NCI-H187 treated with DMSO at 0.1 percent for 48 hours (cell line): ENCODE data around the gene HDLBP.
"Not testable (repeated sequence)": the region's sequence is repeated elsewhere in the genome, so short reads cannot be mapped to it uniquely, and the experiment has no call there.

ENCODE experiments used
- DNase-seq: peaks from one replicate; lab custom pipeline; 2025; lab: John Stamatoyannopoulos, UW

The HDLBP gene

DNA sequence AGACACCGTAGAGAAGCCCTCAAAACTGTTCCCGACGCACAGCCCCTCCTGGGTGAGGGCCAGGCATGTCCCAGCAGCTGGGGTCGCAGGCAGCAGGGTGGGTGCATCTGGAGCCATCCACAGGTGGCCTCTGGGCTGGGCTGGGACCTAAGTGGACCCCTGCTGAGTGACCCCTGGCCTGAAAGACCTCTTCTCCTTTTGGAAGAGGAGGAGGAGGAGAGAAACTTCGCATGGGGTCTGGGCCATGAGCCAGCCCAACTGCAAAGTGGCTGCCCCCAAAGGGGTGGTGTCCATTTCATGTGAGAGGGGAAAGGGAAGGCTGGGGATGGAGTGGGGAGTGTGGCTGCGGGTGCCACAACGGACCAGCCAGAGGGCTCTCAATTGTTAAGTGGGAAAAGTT, 101.9 kb downstream of the HDLBP start:
- no peak for DNase-seq

DNA sequence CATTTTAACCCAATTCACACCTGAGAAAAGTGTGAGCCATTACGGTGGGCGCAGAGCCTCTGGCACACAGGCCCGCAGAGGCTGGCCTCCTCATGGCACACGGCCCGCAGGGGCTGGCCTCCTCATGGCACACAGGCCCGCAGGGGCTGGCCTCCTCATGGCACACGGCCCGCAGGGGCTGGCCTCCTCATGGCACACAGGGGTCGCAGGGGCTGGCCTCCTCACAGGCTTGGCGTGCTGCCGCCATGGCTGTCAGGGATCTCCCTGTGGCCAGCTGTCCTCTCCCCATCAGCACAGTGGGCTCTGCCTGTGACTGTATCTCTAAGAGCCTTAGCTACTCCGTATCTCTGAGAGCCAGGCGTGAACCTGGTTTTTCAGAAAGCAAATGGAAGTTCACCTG, 102.4 kb downstream of the HDLBP start:
- DNase-seq = no peak

DNA sequence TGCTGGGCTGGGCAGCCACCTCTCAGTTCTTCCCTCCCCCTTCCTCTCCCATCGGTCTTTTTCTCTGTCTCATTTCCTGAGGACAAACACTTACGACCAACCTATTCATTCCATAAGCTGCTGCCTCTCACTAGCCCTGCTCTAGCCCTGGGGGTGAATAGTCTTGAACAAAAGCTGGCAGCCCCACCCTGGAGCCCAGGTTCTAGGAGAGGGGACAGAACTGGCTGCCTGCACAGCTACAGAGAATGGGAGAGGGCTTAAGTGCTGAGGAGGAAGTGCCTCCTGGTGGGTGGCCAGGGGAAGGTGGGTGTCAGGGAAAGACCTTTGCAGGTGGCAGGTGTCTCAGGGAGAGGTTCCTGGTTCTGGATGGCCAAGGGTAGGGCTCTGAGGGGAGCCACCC, 104.2 kb downstream of the HDLBP start:
- no peak for DNase-seq

DNA sequence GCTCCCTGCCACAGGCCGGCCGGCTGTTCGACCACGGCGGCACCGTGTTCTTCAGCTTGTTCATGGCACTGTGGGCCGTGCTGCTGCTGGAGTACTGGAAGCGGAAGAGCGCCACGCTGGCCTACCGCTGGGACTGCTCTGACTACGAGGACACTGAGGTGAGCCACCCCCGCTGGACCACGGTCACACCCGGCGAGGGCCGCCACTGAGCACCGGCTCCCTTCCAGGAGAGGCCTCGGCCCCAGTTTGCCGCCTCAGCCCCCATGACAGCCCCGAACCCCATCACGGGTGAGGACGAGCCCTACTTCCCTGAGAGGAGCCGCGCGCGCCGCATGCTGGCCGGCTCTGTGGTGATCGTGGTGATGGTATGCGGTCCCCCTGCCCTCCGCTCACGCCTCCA, 106.2 kb downstream of the HDLBP start:
- DNase-seq = no peak

DNA sequence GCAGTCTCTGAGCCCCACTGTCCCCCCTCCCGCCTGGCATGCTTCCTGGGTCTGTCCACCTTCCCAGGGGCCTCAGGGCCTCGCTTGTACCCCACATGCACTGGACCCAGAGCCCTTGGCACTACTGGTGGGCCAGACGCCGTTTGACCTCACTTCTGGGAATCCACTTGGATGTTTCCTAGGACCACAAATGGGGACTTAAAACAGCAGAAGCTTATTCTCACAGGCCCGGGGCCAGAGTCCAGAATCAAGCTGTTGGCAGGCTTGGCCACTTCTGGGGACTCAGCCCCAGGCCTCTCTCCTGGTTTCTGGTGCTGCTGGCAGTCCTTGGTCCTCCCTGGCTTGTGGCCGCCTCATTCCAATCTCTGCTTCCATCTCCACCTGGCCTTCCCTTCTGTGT, 107.4 kb downstream of the HDLBP start:
- no peak for DNase-seq

DNA sequence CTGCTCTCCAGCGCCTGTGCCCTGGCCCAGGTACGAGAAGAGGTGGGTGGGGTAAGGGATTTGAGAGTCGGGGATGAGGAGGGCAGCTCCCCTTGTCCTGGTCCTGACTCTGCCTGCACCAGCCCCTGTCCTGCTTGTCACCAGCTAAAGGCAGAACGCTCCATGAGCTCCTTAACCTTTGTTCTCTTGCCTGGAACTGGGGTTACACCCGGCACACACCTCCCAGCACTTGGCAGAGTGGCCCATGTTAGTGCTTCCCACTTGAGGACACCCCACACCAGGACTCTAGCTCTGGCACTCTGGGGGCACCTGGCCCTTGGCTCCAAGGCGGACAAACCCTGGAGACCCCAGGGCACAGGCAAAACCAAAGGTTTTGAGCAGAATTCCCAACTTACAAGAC, 107.8 kb downstream of the HDLBP start:
- DNase-seq = no peak

DNA sequence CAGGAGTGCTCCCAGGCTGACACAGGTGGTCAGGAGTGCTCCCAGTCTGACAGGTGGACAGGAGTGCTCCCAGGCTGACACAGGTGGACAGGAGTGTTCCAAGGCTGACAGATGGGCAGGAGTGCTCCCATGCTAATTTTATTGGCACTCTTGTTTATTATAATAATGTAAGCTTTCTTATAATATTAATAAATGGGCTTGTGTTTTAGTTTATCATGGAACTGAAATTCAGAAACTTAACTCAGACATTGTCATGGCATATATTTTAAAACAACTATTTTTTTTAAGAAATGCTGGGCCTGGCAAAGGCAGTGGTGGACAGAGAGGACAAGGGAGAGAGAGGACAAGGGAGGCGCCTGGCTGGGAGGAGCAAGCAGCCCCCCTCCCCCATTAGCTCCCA, 108.3 kb downstream of the HDLBP start:
- DNase-seq = no peak

DNA sequence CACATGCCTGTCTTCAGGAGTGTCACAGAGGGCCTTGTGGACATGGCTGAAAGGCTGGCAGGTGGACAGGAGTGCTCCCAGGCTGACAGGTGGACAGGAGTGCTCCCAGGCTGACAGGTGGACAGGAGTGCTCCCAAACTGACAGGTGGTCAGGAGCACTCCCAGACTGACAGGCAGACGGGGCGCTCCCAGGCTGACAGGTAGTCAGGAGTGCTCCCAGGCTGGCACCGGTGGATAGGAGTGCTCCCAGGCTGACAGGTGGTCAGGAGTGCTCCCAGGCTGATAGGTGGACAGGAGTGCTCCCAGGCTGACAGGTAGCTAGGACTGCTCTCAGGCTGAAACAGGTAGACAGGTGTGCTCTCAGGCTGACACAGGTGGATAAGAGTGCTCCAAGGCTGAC, 110.4 kb downstream of the HDLBP start:
- DNase-seq = no peak

DNA sequence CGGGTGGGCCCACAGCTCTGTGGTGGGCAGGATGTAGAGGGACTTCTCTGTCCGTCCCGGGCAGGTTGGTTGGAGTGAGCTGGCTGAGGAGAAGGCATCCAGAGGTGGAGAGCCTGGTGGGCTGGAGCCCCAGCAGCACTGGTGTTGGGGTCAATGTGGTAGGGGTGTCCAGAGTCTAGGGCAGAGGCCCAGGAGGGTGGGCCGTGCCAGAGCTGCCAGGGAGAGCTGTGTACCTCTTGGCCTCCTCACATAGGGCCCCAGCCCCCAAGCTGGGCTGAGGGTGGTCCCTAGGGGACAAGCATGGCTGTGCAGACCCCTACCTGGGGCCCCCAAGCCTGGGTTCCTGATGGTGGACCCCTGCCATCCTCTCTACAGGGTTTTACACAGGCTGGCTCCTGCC, 111.0 kb downstream of the HDLBP start:
- no peak for DNase-seq

DNA sequence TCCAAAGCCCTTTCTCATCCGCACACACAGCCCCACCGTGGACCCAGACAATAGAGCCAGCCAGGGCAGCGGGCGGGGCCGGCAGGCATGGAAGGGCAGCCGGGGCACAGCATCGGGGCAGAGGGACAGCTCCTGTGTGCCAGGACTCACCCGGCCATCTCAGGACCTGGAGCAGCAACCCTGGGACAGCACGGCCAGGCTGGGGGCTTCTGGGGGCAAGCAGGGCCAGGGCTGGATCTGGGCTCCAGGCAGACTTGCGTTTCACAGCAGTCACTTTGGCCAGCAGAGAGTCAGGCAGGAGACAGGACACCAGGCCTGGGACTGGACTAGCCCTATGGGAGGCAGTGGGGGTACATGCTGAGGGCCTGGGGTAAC, 111.5 kb downstream of the HDLBP start:
- DNase-seq = no peak

DNA sequence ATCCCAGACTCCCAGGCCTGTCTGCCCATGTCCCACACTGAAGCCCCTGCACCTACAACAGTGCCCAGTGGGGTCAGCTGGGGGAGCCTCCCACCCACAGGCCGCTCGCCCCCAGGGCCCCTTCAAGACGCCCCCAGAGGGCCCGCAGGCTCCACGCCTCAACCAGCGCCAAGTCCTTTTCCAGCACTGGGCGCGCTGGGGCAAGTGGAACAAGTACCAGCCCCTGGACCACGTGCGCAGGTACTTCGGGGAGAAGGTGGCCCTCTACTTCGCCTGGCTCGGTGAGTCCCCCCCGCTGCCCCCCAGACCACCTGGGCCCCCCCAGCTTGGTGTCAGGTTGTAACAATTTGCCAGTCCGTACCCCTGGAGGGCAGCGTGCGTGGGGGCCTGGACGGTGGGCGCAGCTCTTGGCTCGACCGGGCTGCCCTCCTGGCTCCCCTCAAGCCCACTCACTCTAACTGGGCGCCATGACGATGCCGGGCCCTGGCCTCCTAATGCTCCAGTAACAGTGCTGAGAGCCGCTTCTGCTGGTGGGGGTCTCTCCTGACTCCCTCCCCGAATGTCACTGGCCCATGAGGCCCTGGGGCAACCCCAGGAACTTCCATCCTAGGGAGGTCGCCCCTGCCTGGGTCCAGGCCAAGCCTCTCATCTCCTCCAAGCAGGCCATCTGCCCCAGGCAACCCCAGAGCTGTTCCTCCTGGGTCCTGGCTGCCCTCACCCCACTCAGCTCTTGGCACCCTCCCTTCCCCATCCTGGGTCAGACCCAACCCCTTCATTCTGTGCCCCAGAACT, 112.1 kb downstream of the HDLBP start:
- DNase-seq = no peak

DNA sequence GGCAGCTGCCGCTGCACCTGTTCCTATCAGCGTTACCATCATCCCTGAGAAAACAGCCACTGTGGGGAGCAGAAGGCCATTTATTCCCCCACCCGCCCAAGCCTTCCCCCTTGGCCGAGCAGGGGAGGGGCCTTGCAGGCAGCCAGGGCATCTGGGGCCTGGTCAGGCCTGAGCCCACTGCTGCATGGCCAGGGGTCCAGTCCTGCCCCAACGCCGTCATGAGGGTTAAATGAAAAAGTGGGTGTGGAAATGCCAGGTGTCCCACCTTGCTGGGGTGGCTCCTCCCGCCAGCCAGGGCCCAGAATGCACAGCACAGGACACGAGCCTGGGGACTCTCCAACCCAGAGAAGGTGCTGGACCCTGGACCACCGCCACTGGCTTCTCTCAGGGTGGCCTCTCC, 112.8 kb downstream of the HDLBP start:
- no peak for DNase-seq

DNA sequence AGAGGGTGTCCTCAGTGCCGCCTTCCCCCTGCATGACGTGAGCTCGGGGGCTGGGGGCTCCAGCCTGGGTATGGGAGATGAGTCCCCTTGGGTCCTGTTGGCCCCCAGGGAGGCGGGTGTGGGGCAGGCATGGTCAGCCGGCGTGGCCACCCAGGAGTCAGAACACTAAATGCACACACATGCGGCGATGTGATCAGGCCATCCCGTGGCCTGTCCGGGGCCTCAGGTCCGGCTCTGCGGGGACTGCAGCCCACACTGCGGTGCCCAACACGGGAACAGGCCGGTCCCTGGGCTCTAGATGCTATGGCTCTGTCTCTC, 113.2 kb downstream of the HDLBP start:
- no peak for DNase-seq

DNA sequence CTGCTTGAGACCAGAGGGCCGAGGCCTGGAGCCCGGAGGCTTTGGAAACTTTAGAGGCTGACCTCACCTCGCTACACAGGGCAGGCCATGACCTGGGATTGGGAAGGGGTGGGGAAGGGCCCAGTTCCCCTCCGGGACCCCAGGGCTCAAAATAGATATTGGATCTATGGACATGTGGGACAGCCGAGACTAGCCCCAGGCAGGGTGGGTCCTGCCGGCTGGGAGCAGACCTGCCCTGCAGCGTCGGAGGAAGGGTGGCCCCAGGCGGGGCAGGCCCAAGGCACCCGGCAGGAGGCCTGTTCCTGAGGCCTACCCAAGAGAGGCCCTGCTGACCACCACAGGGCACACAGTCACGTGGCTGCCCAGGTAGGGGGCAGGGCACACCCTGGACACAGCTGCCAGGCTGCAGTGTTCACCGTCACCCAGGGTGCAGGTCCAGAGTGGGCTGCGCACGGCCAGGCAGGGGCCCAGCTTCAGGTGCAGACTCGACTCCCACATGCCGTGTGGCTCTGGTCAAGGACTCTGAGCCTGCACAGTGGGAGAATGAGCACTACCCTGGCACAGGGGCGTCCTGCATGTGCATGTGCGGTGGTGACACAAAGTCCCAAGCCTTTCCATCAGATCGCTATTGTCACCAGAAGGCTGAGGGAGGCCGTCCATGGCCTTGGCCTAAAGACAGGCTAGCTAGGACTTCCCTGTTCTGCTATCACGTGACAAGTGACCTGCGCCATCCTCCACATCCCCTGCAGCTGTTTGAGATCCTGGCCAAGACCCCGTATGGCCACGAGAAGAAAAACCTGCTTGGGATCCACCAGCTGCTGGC, 113.8 kb downstream of the HDLBP start:
- DNase-seq = no peak

DNA sequence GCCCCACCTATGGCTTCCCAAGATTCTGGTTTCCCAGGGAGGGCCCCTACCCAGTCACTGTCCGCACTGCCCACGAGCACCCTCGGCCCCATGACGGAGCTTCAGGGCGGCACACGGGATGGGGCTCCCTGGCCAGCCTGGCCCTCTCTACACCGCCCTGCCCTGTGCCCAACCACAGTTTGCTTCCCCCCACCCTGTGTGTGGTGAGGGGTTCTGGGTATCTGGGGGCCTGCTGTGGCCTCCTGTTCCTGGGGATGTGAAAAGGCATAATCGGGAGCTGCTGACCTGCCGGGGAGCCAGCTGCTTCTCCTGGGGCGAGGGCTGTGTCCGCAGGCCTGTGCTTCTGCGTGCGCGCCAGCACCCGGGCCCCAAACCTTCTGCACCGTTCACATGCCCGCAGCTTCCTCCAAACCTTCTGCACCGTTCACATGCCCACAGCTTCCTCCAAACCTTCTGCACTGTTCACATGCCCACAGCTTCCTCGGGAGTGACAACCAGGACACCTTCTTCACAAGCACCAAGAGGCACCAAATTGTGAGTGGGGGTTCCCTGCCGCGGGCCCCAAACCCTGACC, 114.6 kb downstream of the HDLBP start:
- DNase-seq = no peak

DNA sequence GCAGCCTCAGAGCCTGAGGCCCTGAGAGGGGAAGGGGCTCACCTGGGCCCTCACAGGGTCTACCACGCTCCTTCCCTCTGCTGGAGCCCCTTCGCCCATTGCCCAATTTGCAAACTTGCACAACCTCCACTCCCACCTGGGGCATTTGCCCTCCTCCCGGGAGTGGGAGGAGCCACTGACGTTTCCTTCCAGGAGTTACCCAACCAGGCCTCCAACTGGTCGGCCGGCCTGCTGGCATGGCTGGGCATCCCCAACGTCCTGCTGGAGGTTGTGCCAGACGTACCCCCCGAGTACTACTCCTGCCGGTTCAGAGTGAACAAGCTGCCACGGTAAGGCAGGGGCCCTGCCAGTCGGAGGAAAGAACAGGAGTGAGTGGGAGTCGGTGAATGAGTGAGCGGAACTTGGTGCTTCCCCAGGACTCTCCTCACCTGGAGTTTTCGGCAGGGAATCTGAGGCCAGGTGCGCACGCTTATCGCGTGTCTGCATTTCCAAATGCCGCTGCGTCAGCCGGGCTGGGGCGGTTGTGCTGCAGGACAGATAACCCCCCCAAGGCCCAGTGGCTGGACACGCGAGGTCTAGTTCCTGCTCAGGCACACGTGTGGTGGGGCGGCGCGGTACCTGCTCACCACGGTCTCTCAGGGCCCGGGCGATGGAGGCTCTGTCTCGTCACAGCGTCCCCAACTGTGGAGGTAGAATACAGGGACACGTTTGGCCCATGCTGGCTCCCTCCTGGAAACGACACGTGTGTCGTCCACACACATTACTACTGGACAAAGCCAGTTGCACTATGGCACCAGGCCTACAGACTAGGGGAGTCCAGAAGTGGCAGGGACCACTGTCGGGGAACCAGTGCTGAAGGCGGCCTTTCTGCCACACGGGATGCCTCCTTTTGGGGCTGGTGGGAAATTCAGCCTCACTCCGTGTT, 115.3 kb downstream of the HDLBP start:
- DNase-seq = no peak

DNA sequence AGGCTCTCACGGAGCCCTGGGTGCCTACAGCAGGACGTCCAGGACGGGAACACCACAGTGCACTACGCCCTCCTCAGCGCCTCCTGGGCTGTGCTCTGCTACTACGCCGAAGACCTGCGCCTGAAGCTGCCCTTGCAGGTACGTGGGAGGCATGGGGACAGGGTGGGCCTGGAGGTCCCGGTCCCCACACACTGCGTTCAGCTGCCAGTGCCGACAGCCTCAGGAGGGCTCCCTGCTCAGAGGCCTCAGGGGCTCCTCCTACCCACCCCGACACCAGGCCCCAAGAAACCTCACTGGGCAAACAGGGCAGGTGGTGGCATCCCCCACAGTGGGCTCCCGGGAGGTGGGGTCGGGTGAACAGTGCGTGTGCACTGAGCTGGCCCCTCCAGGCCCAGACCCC, 116.2 kb downstream of the HDLBP start:
- no peak for DNase-seq

DNA sequence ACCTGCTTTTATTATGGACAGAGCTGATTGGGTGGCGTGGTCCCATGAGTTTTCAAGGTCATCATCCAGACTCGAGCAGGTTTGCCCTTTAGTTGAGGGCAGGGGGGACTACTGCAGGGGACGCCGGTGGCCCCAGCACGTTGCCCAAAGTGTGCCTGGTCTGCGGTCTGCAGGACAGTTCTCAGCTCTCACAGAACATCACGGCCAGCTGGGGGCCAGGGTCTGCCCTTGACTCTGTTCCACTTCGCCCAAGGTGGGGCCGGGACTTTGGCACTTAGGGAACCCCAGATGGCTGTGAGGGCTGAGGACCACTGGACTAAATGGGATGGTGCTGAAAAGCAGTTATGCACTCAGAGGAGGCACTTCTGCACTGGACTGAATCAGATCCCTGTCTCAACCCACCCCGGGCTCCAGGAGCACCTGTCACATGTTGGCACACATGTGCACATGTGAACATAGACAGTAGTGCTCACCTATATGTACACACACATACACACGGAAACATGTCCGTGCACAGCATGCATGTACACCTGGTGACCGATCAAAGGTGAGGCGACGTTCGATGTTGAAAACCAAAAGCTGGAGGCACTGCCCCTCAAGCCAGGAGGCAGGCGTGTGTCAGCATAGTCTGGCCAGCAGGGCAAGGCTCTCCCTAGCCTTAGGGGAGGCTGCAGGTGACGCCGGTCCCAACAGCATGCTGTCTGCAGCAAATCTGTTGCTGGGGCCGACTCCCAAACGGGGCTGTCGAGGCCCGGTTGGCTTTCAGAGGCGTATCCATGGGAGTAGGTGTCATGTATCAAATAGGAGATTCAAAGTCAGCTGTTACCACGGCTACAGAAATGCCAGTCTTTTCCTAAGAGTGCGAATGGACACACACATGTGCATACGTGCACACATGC, 116.8 kb downstream of the HDLBP start:
- DNase-seq = no peak

DNA sequence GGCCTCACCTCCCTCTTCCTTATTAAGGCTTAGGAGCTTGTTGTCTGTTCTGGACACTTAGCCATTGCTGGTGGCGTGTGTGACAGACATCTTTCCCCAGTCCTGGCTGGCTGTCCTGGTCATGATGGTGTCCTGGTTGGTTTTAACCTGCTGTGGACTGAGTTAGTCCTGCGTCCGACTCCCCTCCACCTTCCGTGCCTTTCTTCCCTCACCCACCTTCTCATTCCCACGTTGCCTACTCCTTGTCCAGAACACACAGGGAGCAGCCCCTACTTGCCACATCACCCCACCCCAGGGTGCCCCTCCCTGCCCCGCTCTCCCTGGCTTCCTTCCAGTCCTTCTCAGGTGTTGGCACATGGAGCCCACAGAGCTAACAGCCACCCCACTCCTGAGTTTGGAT, 117.5 kb downstream of the HDLBP start:
- DNase-seq = no peak

DNA sequence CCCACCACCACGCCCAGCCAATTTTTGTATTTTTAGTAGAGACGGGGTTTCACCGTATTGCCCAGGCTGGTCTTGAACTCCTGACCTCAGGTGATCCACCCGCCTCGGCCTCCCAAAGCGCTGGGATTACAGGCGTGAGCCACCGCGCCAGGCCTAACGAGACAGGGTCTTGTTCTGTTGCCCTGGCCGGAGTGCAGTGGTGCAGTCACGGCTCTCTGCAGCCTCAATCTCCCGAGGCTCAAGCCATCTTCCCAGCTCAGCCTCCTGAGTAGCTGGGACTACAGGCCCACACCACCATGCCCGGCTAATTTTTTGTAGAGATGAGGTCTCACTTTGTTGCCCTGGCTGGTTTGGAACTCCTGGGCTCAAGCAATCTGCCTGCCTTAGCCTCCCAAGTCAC, 118.2 kb downstream of the HDLBP start:
- DNase-seq = not testable (repeated sequence)

DNA sequence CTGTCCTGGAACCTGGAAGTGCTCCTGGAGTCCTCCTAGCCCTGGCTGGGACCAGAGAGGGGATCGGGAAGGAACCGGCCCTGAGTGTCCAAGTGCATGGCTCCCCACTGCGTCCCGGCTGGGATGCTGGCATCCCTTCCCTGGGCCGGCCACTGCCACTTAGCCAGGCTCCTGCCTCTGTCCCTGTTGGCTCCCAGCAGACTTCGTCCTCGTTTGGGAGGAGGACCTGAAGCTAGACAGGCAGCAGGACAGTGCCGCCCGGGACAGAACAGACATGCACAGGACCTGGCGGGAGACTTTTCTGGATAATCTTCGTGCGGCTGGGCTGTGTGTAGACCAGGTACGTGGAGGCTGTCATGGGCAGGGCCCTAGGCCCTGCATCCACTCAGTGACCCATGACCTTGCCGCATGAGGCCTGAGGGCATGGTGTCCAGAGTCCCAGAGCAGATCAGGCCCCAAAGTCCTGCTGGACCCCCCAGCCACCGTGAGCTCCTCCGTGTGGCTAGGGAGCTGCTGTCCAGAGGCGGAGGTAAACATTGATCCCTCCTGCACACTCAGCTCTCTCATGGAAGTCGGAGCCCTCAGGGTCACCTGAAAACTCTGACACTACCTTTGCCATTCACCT, 119.9 kb downstream of the HDLBP start:
- no peak for DNase-seq
